ENCODE results near the gene KLK6.

DNA sequence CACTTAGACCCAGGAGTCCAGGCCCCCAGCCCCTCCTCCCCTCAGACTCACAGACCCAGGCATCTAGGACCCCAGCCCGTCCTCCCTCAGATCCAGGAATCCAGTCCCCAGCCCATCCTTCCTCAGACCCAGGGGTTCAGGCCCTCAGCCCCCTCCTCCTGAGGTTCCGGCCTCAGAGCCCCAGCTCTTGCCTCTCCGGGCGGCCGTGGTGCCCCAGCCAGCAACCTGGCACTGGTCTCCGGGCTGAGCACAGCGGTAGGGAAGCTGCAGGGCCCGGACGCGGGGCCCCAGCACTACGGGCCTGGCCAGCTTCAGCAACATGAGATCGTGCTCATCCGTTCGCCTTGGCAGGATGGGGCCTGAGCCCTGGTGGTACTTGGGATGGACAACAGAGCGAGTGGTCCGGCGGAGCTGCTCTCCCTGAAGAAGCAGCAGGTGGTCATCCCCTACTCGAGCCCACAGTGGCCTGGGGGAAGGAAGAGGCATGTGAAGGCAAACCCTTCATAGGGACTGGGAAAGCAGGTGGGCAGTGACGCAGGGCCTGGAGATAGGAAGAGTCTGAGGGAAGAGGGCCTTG is 46.4 kb upstream of the KLK6 start:
- TF ChIP-seq POLR2AphosphoS5 (IDR thresholded peaks at IDR 0.05; ENCODE audit: low read depth, low read length), result no peak
- TF ChIP-seq BRCA1 (CRISPR knock-in tag; IDR thresholded peaks at IDR 0.05), result no peak
- TF ChIP-seq, protein P1, sequence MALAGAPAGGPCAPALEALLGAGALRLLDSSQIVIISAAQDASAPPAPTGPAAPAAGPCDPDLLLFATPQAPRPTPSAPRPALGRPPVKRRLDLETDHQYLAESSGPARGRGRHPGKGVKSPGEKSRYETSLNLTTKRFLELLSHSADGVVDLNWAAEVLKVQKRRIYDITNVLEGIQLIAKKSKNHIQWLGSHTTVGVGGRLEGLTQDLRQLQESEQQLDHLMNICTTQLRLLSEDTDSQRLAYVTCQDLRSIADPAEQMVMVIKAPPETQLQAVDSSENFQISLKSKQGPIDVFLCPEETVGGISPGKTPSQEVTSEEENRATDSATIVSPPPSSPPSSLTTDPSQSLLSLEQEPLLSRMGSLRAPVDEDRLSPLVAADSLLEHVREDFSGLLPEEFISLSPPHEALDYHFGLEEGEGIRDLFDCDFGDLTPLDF (CRISPR knock-in tag; IDR thresholded peaks at IDR 0.05), result no peak

Measured in HepG2 (cell line).